ENCODE data around the gene NKX6-1. TPM values are rescaled to one million over a fixed set of nuclear protein-coding genes. Genes with fewer than 3 reads are reported as not detected.

The NKX6-1 gene
- total and polyA plus RNA-seq, 8 donors = 1.1 to 5.2 TPM; not detected in 6

DNA sequence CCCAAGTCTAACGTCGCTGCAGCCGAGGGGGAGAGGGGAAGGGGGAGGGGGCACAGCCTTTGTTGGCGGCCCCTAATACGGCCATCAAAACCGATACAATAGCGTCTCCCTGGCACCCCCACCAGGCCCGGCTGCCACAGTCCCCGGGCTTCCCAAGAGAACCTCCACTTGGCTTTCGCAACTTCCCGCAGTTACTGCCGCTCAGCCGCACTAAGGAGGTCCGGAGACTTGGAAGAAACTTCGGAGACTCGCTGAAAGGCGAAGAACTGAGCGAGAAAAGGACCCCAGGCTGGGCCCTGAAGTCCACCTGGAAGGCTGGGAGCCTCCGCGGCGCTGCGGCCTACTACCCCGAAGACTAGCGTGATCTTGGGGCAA is 2.8 kb downstream of the NKX6-1 start:
- intact Hi-C loops (cut with DNase I; ENCODE audit: low total_unique reads) = no loop called here
- Histone ChIP-seq H3K4me1 (peaks cover 36 to 55% (median 49%) of the 10 kb centered on the region in 4 donors), H3K27ac (no peak overlapping the region), H3K36me3 (no peaks in the 10 kb centered on the region), H3K9me3 (peaks cover 0 to 33% (median 11%) of the 10 kb centered on the region in 4 donors), H3K4me3 (peak overlapping the region in 1 of 4 donors; percentile 54), H3K27me3 (peaks cover 62 to 100% (median 99%) of the 10 kb centered on the region in 3 donors)
- no peak for TF ChIP-seq POLR2A (IDR thresholded peaks at IDR 0.05)
- TF ChIP-seq, protein P1, sequence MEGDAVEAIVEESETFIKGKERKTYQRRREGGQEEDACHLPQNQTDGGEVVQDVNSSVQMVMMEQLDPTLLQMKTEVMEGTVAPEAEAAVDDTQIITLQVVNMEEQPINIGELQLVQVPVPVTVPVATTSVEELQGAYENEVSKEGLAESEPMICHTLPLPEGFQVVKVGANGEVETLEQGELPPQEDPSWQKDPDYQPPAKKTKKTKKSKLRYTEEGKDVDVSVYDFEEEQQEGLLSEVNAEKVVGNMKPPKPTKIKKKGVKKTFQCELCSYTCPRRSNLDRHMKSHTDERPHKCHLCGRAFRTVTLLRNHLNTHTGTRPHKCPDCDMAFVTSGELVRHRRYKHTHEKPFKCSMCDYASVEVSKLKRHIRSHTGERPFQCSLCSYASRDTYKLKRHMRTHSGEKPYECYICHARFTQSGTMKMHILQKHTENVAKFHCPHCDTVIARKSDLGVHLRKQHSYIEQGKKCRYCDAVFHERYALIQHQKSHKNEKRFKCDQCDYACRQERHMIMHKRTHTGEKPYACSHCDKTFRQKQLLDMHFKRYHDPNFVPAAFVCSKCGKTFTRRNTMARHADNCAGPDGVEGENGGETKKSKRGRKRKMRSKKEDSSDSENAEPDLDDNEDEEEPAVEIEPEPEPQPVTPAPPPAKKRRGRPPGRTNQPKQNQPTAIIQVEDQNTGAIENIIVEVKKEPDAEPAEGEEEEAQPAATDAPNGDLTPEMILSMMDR (IDR thresholded peaks at IDR 0.05) = no peak
- TF ChIP-seq EP300 (IDR thresholded peaks at IDR 0.05) = no peak
- TF ChIP-seq POLR2AphosphoS5 (IDR thresholded peaks at IDR 0.05) = no peak
- WGBS, 5 donors = 15 to 24% (median 19%) methylated on average over 21 to 24 of the region's 24 CpGs
- no peak for DNase-seq

DNA sequence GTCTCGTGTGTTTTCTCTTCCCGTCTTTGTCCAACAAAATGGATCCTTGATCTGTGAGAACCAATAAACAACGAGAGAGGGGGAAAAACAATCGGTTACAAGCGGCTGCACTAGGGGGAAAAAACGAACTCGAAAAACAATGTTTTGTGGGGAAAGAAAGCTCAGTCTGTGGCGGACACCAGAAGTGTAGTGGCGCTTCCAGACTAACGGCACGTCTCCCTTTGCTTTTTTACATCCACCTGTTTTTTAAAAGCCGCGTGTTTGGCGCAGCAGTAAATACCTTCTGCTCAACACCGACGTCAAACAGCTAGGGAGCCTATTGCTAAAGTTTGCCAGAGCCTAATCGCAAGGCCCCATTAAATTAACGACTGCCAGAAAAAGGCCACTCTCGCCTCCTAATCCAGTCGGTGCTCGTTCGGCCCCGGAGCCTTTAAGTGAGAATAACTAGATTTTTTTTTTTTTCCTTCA is 3.3 kb downstream of the NKX6-1 start:
- H3K27ac ChIP-seq = no peak overlapping the region
- WGBS, 5 donors = 14 to 26% (median 14%) methylated on average over 23 of the region's 23 CpGs
- peaks cover 0 to 29% (median 11%) of the 10 kb centered on the region in 4 donors for H3K9me3 ChIP-seq
- H3K36me3 ChIP-seq = no peaks in the 10 kb centered on the region
- peak overlapping the region in 1 of 4 donors; percentile 54 for H3K4me3 ChIP-seq
- no peak for DNase-seq
- intact Hi-C loops (cut with DNase I; ENCODE audit: low total_unique reads) = no loop called here
- H3K27me3 ChIP-seq = peaks cover 57 to 100% (median 99%) of the 10 kb centered on the region in 3 donors
- no peak for TF ChIP-seq POLR2A (IDR thresholded peaks at IDR 0.05)
- no peak for TF ChIP-seq POLR2AphosphoS5 (IDR thresholded peaks at IDR 0.05)
- TF ChIP-seq, protein P1 (IDR thresholded peaks at IDR 0.05) = no peak
- no peak for TF ChIP-seq EP300 (IDR thresholded peaks at IDR 0.05)
- H3K4me1 ChIP-seq = peaks cover 36 to 55% (median 49%) of the 10 kb centered on the region in 4 donors

DNA sequence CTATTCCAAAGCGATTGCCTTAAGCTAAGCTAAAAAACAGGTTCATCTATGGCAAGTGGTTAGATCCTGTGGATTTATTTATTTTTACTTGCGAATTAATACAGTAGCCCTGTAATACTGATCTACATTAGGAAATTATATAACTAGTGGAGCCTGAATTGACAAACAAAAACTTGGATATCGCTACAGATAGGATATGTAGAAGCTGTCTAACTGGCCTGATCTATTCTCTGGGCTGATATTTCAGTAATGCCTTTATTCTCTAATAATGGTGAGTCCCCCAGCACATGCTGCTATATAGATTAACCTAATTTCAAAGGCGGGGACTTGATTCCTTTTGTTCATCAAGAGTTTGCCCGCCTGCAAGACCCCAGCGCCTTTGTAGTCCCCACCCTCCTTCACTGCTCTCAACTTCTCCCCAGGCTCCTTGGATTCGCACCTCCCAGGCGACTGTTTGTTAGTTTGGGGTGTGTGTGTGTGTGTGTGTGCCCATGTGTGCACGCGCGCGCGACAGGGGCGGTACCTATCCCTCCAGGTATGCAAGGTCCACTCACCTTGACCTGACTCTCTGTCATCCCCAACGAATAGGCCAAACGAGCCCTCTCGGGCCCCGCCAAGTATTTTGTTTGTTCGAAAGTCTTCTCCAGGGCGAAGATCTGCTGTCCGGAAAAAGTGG is 3.8 kb downstream of the NKX6-1 start:
- Histone ChIP-seq H3K4me3 (no peak overlapping the region), H3K27ac (no peak overlapping the region)
- TF ChIP-seq POLR2AphosphoS5 (IDR thresholded peaks at IDR 0.05) (no peak), POLR2A (IDR thresholded peaks at IDR 0.05) (no peak), EP300 (IDR thresholded peaks at IDR 0.05) (no peak)
- TF ChIP-seq, protein P1 (IDR thresholded peaks at IDR 0.05) = no peak

DNA sequence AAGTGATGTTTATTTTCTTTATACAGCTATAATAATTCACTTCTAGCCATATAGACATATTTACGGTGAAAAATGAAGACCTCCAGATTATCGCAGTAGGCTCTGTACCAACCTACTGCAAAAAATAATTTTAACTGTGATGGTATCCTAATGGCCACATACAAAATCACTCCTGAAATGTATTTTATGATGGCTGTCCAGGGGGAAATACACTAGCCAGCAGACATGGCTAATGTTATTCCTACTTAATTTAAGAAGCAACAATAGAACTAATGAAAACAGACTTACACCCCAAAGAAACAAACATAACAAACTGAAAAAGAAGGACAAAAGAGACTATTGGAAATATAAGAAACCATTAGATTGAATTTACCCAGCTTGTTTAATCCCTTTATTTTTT is 4.6 kb downstream of the NKX6-1 start:
- Histone ChIP-seq H3K9me3 (peaks cover 0 to 29% (median 11%) of the 10 kb centered on the region in 4 donors), H3K4me3 (no peak overlapping the region), H3K27ac (no peak overlapping the region), H3K4me1 (peaks cover 36 to 51% (median 44%) of the 10 kb centered on the region in 4 donors), H3K27me3 (peaks cover 44 to 100% (median 98%) of the 10 kb centered on the region in 3 donors), H3K36me3 (no peaks in the 10 kb centered on the region)
- TF ChIP-seq, protein P1 (IDR thresholded peaks at IDR 0.05) = no peak
- TF ChIP-seq POLR2A (IDR thresholded peaks at IDR 0.05) (no peak), EP300 (IDR thresholded peaks at IDR 0.05) (no peak), POLR2AphosphoS5 (IDR thresholded peaks at IDR 0.05) (no peak)
- WGBS, 5 donors = 38 to 70% (median 58%) methylated on average over 2 of the region's 2 CpGs
- DNase-seq = no peak
- intact Hi-C loops (cut with DNase I; ENCODE audit: low total_unique reads) = no loop called here

More for the DNA sequence above, 3.8 kb downstream of the NKX6-1 start:
- peaks cover 36 to 55% (median 49%) of the 10 kb centered on the region in 4 donors for H3K4me1 ChIP-seq
- peaks cover 51 to 100% (median 99%) of the 10 kb centered on the region in 3 donors for H3K27me3 ChIP-seq
- peak in 1 of 2 donors; percentile 48 for DNase-seq
- no peaks in the 10 kb centered on the region for H3K36me3 ChIP-seq
- intact Hi-C loops (cut with DNase I; ENCODE audit: low total_unique reads) = no loop called here
- peaks cover 0 to 29% (median 11%) of the 10 kb centered on the region in 4 donors for H3K9me3 ChIP-seq
- 20 to 24% (median 21%) methylated on average over 19 to 21 of the region's 21 CpGs for WGBS, 5 donors
